ENCODE data around the gene B3GNT7.

B3GNT7 gene

GRCh38 chr2:231357048-231357447 lies 38.5 kb upstream of the B3GNT7 start:
- WGBS, 2 experiments (ENCODE audit: insufficient coverage in 2 of 2): 94 to 97% methylated on average over 7 of the region's 7 CpGs

GRCh38 chr2:231357931-231358330 lies 37.6 kb upstream of the B3GNT7 start:
- WGBS, 2 experiments (ENCODE audit: insufficient coverage in 2 of 2): 90 to 98% methylated on average over 3 of the region's 4 CpGs
- Histone ChIP-seq H3K36me3 (ENCODE audit: control insufficient read depth, insufficient read depth, low read length) (no peaks in the 10 kb centered on the region), H3K4me1 (ENCODE audit: control insufficient read depth, insufficient read depth, low read length, poor library complexity, severe bottlenecking) (peaks cover 3% of the 10 kb centered on the region), H3K4me3 (ENCODE audit: extremely low read depth, insufficient read depth, low read length, poor library complexity, severe bottlenecking) (no peak overlapping the region), H3K9me3 (ENCODE audit: control insufficient read depth, low read length) (no peaks in the 10 kb centered on the region), H3K27ac (ENCODE audit: low read depth, low read length, severe bottlenecking) (no peak overlapping the region)

More at GRCh38 chr2:231357048-231357447, 38.5 kb upstream of the B3GNT7 start:
- Histone ChIP-seq H3K9me3 (ENCODE audit: control insufficient read depth, low read length) (no peaks in the 10 kb centered on the region), H3K4me1 (ENCODE audit: control insufficient read depth, insufficient read depth, low read length, poor library complexity, severe bottlenecking) (peaks cover 3% of the 10 kb centered on the region), H3K36me3 (ENCODE audit: control insufficient read depth, insufficient read depth, low read length) (no peaks in the 10 kb centered on the region), H3K4me3 (ENCODE audit: extremely low read depth, insufficient read depth, low read length, poor library complexity, severe bottlenecking) (no peak overlapping the region), H3K27ac (ENCODE audit: low read depth, low read length, severe bottlenecking) (no peak overlapping the region)

GRCh38 chr2:231359441-231359840 lies 36.1 kb upstream of the B3GNT7 start:
- peaks cover 7% of the 10 kb centered on the region for H3K4me1 ChIP-seq (ENCODE audit: control insufficient read depth, insufficient read depth, low read length, poor library complexity, severe bottlenecking)
- H3K36me3 ChIP-seq (ENCODE audit: control insufficient read depth, insufficient read depth, low read length): no peaks in the 10 kb centered on the region
- H3K9me3 ChIP-seq (ENCODE audit: control insufficient read depth, low read length): no peaks in the 10 kb centered on the region
- H3K4me3 ChIP-seq (ENCODE audit: extremely low read depth, insufficient read depth, low read length, poor library complexity, severe bottlenecking): no peak overlapping the region
- WGBS, 2 experiments (ENCODE audit: insufficient coverage in 2 of 2): 94 to 95% methylated on average over 9 to 10 of the region's 10 CpGs
- H3K27ac ChIP-seq (ENCODE audit: low read depth, low read length, severe bottlenecking): no peak overlapping the region

- Histone ChIP-seq H3K27ac (ENCODE audit: low read depth, low read length, severe bottlenecking) (no peak overlapping the region), H3K36me3 (ENCODE audit: control insufficient read depth, insufficient read depth, low read length) (no peaks in the 10 kb centered on the region), H3K4me1 (ENCODE audit: control insufficient read depth, insufficient read depth, low read length, poor library complexity, severe bottlenecking) (peaks cover 11% of the 10 kb centered on the region), H3K9me3 (ENCODE audit: control insufficient read depth, low read length) (no peaks in the 10 kb centered on the region), H3K4me3 (ENCODE audit: extremely low read depth, insufficient read depth, low read length, poor library complexity, severe bottlenecking) (no peak overlapping the region)
- WGBS, 2 experiments (ENCODE audit: insufficient coverage in 2 of 2): 93 to 94% methylated on average over 9 of the region's 11 CpGs
These were observed 35.6 kb upstream of the B3GNT7 start for GRCh38 chr2:231359948-231360347.

DNA sequence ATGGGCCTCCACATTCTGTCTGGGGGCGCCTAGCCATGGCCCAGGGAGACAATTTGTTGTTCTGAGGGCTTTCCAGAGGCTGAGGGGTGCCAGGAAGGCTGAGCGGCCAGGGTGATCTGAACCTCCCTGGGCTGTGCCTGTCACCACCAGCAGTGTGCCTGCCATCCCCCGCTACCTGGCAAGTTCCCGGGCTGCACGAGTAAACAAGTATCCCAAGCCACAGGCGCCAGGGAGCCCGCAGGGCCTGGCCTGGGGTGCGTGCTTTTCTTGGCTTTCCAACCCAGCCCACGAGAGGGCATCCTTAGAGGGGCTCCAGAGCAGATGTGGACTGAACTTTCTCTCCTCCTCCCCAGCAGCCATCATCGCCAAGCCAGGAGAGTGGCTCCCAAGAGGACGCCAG lies 35.1 kb upstream of the B3GNT7 start:
- Histone ChIP-seq H3K36me3 (ENCODE audit: control insufficient read depth, insufficient read depth, low read length) (no peaks in the 10 kb centered on the region), H3K27ac (ENCODE audit: low read depth, low read length, severe bottlenecking) (no peak overlapping the region), H3K9me3 (ENCODE audit: control insufficient read depth, low read length) (no peaks in the 10 kb centered on the region), H3K4me1 (ENCODE audit: control insufficient read depth, insufficient read depth, low read length, poor library complexity, severe bottlenecking) (peaks cover 16% of the 10 kb centered on the region), H3K4me3 (ENCODE audit: extremely low read depth, insufficient read depth, low read length, poor library complexity, severe bottlenecking) (no peak overlapping the region)
- 91 to 93% methylated on average over 9 to 11 of the region's 11 CpGs for WGBS, 2 experiments (ENCODE audit: insufficient coverage in 2 of 2)

DNA sequence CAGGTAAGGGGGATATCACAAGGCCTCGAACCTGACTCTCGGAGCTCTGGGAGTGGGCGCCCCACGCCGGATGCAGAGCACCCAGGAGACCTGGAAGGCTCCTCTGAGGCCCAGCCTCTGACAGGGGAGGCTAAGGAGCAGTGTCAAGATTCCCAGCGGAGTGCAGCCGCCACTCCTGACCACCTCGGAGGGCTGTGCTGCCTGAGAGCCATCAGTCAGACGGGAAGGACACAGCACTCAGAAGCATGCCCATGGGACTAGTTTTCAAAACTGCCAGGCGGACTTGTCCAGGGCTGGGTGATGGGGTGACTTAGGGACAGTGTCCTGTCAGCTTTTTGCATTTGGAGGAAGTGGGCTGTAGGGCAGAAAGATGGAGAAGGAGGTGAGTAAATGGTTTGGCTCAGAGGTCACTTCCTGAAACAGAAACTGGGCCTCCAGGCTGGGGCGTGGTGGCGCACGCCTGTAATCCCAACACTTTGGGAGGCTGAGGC lies 34.6 kb upstream of the B3GNT7 start:
- Histone ChIP-seq H3K4me3 (ENCODE audit: extremely low read depth, insufficient read depth, low read length, poor library complexity, severe bottlenecking) (no peak overlapping the region), H3K27ac (ENCODE audit: low read depth, low read length, severe bottlenecking) (no peak overlapping the region), H3K9me3 (ENCODE audit: control insufficient read depth, low read length) (no peaks in the 10 kb centered on the region), H3K36me3 (ENCODE audit: control insufficient read depth, insufficient read depth, low read length) (no peaks in the 10 kb centered on the region), H3K4me1 (ENCODE audit: control insufficient read depth, insufficient read depth, low read length, poor library complexity, severe bottlenecking) (peaks cover 18% of the 10 kb centered on the region)
- 95 to 99% methylated on average over 11 to 13 of the region's 13 CpGs for WGBS, 2 experiments (ENCODE audit: insufficient coverage in 2 of 2)

GRCh38 chr2:231361701-231362554 lies 33.6 kb upstream of the B3GNT7 start:
- 89 to 92% methylated on average over 9 to 11 of the region's 12 CpGs for WGBS, 2 experiments (ENCODE audit: insufficient coverage in 2 of 2)
- H3K27ac ChIP-seq (ENCODE audit: low read depth, low read length, severe bottlenecking): no peak overlapping the region
- no peaks in the 10 kb centered on the region for H3K9me3 ChIP-seq (ENCODE audit: control insufficient read depth, low read length)
- no peak overlapping the region for H3K4me3 ChIP-seq (ENCODE audit: extremely low read depth, insufficient read depth, low read length, poor library complexity, severe bottlenecking)
- peaks cover 19% of the 10 kb centered on the region for H3K4me1 ChIP-seq (ENCODE audit: control insufficient read depth, insufficient read depth, low read length, poor library complexity, severe bottlenecking)
- no peaks in the 10 kb centered on the region for H3K36me3 ChIP-seq (ENCODE audit: control insufficient read depth, insufficient read depth, low read length)

DNA sequence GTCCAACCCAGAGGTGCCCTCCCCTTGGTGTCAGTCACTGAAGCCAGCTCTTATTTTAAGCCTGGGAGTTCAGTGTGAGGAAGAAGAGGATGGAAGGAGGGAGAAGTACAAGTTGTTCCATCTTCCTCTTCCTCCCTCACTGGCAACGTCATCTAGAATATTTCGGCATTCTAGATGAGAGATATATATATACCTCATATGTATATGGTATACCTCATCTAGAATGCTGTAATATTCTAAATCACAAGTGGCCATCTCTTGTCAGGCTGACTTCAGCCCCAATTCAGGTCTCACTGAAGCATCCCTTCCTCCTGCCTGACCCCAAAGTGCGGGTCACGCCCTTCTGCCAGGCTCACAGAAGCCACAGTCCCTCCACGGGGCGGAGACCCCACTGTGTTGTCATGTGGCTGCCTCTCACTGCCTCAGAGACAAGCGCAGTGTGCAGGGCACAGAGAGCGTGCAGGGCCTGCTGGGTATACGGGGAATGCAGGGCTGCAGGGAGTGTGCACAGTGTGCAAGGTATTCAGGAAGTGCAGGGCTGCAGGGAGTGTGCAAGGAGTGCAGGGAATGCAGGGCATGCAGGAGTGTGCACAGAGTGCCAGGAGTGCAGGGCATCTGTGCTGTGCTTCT lies 32.8 kb upstream of the B3GNT7 start:
- Histone ChIP-seq H3K4me1 (ENCODE audit: control insufficient read depth, insufficient read depth, low read length, poor library complexity, severe bottlenecking) (peaks cover 19% of the 10 kb centered on the region), H3K27ac (ENCODE audit: low read depth, low read length, severe bottlenecking) (no peak overlapping the region), H3K36me3 (ENCODE audit: control insufficient read depth, insufficient read depth, low read length) (no peaks in the 10 kb centered on the region), H3K4me3 (ENCODE audit: extremely low read depth, insufficient read depth, low read length, poor library complexity, severe bottlenecking) (no peak overlapping the region), H3K9me3 (ENCODE audit: control insufficient read depth, low read length) (no peaks in the 10 kb centered on the region)
- 90 to 93% methylated on average over 7 of the region's 9 CpGs for WGBS, 2 experiments (ENCODE audit: insufficient coverage in 2 of 2)

DNA sequence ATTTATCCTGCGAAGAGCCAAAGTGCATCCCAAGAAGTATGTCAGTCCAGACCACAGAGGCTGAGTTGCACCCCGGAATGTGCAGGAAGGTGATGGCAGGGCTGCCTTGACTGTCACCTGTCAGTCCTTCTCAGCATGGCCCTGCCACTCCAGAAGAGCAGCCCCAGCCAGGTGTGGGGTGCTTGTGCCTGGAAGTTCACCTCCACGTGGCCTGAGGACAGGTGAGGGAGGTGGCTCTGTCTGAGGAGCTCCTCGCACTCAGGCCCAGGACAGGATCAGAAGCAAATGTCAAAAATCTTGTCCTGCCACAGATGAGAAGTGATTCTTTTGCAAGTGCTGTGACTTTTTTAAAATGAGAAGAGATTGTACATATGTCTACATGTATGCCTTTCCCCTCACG lies 31.4 kb upstream of the B3GNT7 start:
- no peak overlapping the region for H3K4me3 ChIP-seq (ENCODE audit: extremely low read depth, insufficient read depth, low read length, poor library complexity, severe bottlenecking)
- H3K9me3 ChIP-seq (ENCODE audit: control insufficient read depth, low read length): no peaks in the 10 kb centered on the region
- WGBS, 2 experiments (ENCODE audit: insufficient coverage in 2 of 2): 98 to 100% methylated on average over 4 of the region's 5 CpGs
- H3K36me3 ChIP-seq (ENCODE audit: control insufficient read depth, insufficient read depth, low read length): no peaks in the 10 kb centered on the region
- peaks cover 19% of the 10 kb centered on the region for H3K4me1 ChIP-seq (ENCODE audit: control insufficient read depth, insufficient read depth, low read length, poor library complexity, severe bottlenecking)
- no peak overlapping the region for H3K27ac ChIP-seq (ENCODE audit: low read depth, low read length, severe bottlenecking)

- peaks cover 19% of the 10 kb centered on the region for H3K4me1 ChIP-seq (ENCODE audit: control insufficient read depth, insufficient read depth, low read length, poor library complexity, severe bottlenecking)
- H3K36me3 ChIP-seq (ENCODE audit: control insufficient read depth, insufficient read depth, low read length): no peaks in the 10 kb centered on the region
- H3K27ac ChIP-seq (ENCODE audit: low read depth, low read length, severe bottlenecking): peak overlapping the region; percentile 91
- no peaks in the 10 kb centered on the region for H3K9me3 ChIP-seq (ENCODE audit: control insufficient read depth, low read length)
- 82 to 85% methylated on average over 21 to 22 of the region's 22 CpGs for WGBS, 2 experiments (ENCODE audit: insufficient coverage in 2 of 2)
- H3K4me3 ChIP-seq (ENCODE audit: extremely low read depth, insufficient read depth, low read length, poor library complexity, severe bottlenecking): no peak overlapping the region
These were observed 30.3 kb upstream of the B3GNT7 start for GRCh38 chr2:231364961-231365810.

All from mesodermal cell (in vitro differentiated cells).